Measurements from ENCODE around the gene ENTPD8.

DNA sequence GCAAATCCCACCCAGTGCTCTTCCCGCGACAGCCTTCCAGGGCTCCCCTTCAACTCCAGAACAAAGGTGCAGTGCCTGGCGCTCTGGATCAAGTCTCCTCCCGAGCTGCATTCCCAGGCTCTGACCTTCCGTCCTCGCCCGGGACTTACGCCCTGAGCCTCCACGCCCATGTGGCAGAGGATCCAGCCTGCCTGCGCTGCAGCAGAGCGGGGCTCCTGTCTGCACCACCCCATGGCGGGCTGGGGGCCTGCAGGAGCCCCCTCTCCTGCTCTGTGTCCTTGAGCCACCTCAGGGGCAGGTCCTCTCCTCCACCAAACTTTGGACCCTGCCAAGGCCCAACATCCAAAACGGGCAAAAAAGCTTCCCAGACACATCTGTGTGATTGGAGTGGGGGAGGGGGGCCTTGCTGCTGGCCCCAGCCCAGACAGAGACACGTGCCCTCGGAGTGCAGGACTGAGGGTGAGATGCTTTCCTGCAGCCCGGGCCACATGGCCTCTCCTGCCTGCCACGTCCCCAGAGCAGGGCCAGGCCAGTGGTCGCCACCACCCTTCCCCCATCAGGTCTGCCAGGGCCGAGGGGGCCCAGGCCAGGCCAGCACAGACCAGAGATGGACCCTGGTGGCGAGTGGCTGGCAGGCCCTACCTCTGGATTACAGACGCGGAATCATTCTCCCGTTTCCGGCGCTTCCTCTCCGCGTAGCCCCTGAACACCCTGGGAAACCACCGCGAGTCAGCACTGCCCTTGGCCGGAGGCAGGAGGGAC, 13.6 kb upstream of the ENTPD8 start:
- TF ChIP-seq POLR2A (IDR thresholded peaks at IDR 0.05; ENCODE audit: low read depth, low read length) (no peak), RFX5 (IDR thresholded peaks at IDR 0.05; ENCODE audit: low read depth, low read length) (no peak), BHLHE40 (IDR thresholded peaks at IDR 0.05; ENCODE audit: low read depth, low read length) (no peak), SMC3 (IDR thresholded peaks at IDR 0.05; ENCODE audit: low read depth, low read length) (no peak), NFE2L2 (IDR thresholded peaks at IDR 0.05; ENCODE audit: low read depth, low read length) (no peak)
- TF ChIP-seq, protein P1, sequence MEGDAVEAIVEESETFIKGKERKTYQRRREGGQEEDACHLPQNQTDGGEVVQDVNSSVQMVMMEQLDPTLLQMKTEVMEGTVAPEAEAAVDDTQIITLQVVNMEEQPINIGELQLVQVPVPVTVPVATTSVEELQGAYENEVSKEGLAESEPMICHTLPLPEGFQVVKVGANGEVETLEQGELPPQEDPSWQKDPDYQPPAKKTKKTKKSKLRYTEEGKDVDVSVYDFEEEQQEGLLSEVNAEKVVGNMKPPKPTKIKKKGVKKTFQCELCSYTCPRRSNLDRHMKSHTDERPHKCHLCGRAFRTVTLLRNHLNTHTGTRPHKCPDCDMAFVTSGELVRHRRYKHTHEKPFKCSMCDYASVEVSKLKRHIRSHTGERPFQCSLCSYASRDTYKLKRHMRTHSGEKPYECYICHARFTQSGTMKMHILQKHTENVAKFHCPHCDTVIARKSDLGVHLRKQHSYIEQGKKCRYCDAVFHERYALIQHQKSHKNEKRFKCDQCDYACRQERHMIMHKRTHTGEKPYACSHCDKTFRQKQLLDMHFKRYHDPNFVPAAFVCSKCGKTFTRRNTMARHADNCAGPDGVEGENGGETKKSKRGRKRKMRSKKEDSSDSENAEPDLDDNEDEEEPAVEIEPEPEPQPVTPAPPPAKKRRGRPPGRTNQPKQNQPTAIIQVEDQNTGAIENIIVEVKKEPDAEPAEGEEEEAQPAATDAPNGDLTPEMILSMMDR (conservative IDR thresholded peaks at IDR 0.05; ENCODE audit: low read depth, low read length) = no peak
- TF ChIP-seq, protein P2, sequence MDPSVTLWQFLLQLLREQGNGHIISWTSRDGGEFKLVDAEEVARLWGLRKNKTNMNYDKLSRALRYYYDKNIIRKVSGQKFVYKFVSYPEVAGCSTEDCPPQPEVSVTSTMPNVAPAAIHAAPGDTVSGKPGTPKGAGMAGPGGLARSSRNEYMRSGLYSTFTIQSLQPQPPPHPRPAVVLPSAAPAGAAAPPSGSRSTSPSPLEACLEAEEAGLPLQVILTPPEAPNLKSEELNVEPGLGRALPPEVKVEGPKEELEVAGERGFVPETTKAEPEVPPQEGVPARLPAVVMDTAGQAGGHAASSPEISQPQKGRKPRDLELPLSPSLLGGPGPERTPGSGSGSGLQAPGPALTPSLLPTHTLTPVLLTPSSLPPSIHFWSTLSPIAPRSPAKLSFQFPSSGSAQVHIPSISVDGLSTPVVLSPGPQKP (IDR thresholded peaks at IDR 0.05; ENCODE audit: borderline replicate concordance, low read depth, low read length) = no peak

Measured in IMR-90 (cell line).